HEK293 (cell line): ENCODE measurements around the gene PCCA.

Source experiments
- CTCF ChIA-PET: fragments of 350-600 bp; formaldehyde crosslinking; extraction: SDS; loops from one replicate; lab custom pipeline; 2021; ENCODE audit warnings: antibody characterized with exemption; lab: Yijun Ruan, JAX
- POLR2A ChIA-PET: fragments of 300-600 bp; formaldehyde crosslinking; extraction: SDS; loops from one replicate; lab custom pipeline; 2020; ENCODE audit warnings: antibody characterized with exemption, inconsistent platforms; lab: Yijun Ruan, JAX
- H3K27ac ChIP-seq: fragments of 200-500 bp; sonication (Bioruptor generic); 2 replicates; pipeline ENCODE4 v1.5.1; 2014; ENCODE audit warnings: low read depth, low read length, control low read depth, inconsistent platforms; ENCODE audit errors: extremely low read depth
- H3K36me3 ChIP-seq, 2 experiments: fragments of 200-500 bp in 1 of 2; sonication (Bioruptor generic) in 1 of 2; 1 replicate in 1 of 2; 2 replicates in 1 of 2; pipeline ENCODE4 v1.5.1; 2014 to 2017; ENCODE audit warnings: inconsistent platforms in 2 of 2, low read length in 2 of 2; ENCODE audit not compliant: control insufficient read depth in 2 of 2, insufficient read depth in 1 of 2
- H3K4me1 ChIP-seq: fragments of 200-500 bp; sonication (Bioruptor generic); 2 replicates; pipeline ENCODE4 v1.5.1; 2014; ENCODE audit warnings: mild to moderate bottlenecking, low read length, inconsistent platforms; ENCODE audit not compliant: control insufficient read depth, insufficient read depth
- H3K4me3 ChIP-seq: 2 replicates; pipeline ENCODE4 v1.5.1; 2011; ENCODE audit warnings: low read depth, mild to moderate bottlenecking, control low read depth, low read length, moderate library complexity
- H3K9me3 ChIP-seq: fragments of 200-500 bp; sonication (Bioruptor generic); 2 replicates; pipeline ENCODE4 v1.5.1; 2014; ENCODE audit warnings: low read depth, low read length, inconsistent platforms; ENCODE audit not compliant: control insufficient read depth, insufficient read depth
- EGR2 ChIP-seq: fragments of 450-650 bp; formaldehyde crosslinking; IDR thresholded peaks from 2 replicates; pipeline ENCODE4 v1.5.1; 2016; ENCODE audit warnings: low read depth, missing biosample characterization, missing genetic modification characterization
- HOXA7 ChIP-seq: sonication (generic); formaldehyde crosslinking; IDR thresholded peaks from 2 replicates; pipeline ENCODE4 v1.8.1; 2022; ENCODE audit warnings: missing genetic modification reagents, borderline replicate concordance
- KLF1 ChIP-seq: fragments of 450-650 bp; formaldehyde crosslinking; IDR thresholded peaks from 2 replicates; pipeline ENCODE4 v1.5.1; 2016; ENCODE audit warnings: missing biosample characterization, missing genetic modification characterization
- OVOL3 ChIP-seq: fragments of 450-650 bp; formaldehyde crosslinking; IDR thresholded peaks from 2 replicates; pipeline ENCODE4 v1.5.1; 2016; ENCODE audit warnings: missing biosample characterization, missing genetic modification characterization
- SETDB1 ChIP-seq: IDR thresholded peaks from one replicate; pipeline ENCODE4 v1.6.1; 2017; ENCODE audit warnings: mild to moderate bottlenecking, low read length, moderate library complexity, mixed read lengths; ENCODE audit not compliant: insufficient read length
- SP2 ChIP-seq: fragments of 450-650 bp; formaldehyde crosslinking; IDR thresholded peaks from 2 replicates; pipeline ENCODE4 v1.5.1; 2016; ENCODE audit warnings: missing biosample characterization, missing genetic modification characterization
- ZBTB1 ChIP-seq: fragments of 450-650 bp; formaldehyde crosslinking; IDR thresholded peaks from 2 replicates; pipeline ENCODE4 v1.5.1; 2016; ENCODE audit warnings: missing biosample characterization, missing genetic modification characterization
- ZFP3 ChIP-seq: fragments of 450-650 bp; formaldehyde crosslinking; IDR thresholded peaks from 2 replicates; pipeline ENCODE4 v1.5.1; 2016; ENCODE audit warnings: low read depth, missing biosample characterization, missing genetic modification characterization
- ZNF146 ChIP-seq: fragments of 450-650 bp; formaldehyde crosslinking; IDR thresholded peaks from 2 replicates; pipeline ENCODE4 v1.5.1; 2016; ENCODE audit warnings: missing biosample characterization, missing genetic modification characterization
- ZNF175 ChIP-seq: fragments of 450-650 bp; formaldehyde crosslinking; IDR thresholded peaks from 2 replicates; pipeline ENCODE4 v1.5.1; 2016; ENCODE audit warnings: missing biosample characterization, missing genetic modification characterization
- ZNF223 ChIP-seq: fragments of 450-650 bp; formaldehyde crosslinking; IDR thresholded peaks from 2 replicates; pipeline ENCODE4 v1.5.1; 2016; ENCODE audit warnings: missing biosample characterization, missing genetic modification characterization
- ZNF266 ChIP-seq: fragments of 450-650 bp; formaldehyde crosslinking; IDR thresholded peaks from 2 replicates; pipeline ENCODE4 v1.5.1; 2016; ENCODE audit warnings: missing biosample characterization, missing genetic modification characterization, low read depth
- ZNF274 ChIP-seq, 2 experiments: fragments of 200-500 bp in 1 of 2; fragments of 450-650 bp in 1 of 2; sonication (Bioruptor generic) in 1 of 2; formaldehyde crosslinking in 1 of 2; IDR thresholded peaks; 2 replicates each; pipeline versions ENCODE4 v1.5.1 to v1.6.1; 2014 to 2016; ENCODE audit warnings: borderline replicate concordance in 1 of 2, inconsistent platforms in 1 of 2, low read length in 1 of 2, missing biosample characterization in 1 of 2, missing genetic modification characterization in 1 of 2
- ZNF302 ChIP-seq: fragments of 450-650 bp; formaldehyde crosslinking; IDR thresholded peaks from 2 replicates; pipeline ENCODE4 v1.5.1; 2016; ENCODE audit warnings: missing biosample characterization, missing genetic modification characterization, low read depth
- ZNF354C ChIP-seq: fragments of 450-650 bp; formaldehyde crosslinking; IDR thresholded peaks from 2 replicates; pipeline ENCODE4 v1.5.1; 2016; ENCODE audit warnings: missing biosample characterization, missing genetic modification characterization, low read depth, borderline replicate concordance
- ZNF48 ChIP-seq: fragments of 450-650 bp; formaldehyde crosslinking; IDR thresholded peaks from 2 replicates; pipeline ENCODE4 v1.5.1; 2016; ENCODE audit warnings: missing biosample characterization, missing genetic modification characterization
- ZNF560 ChIP-seq: fragments of 450-650 bp; formaldehyde crosslinking; IDR thresholded peaks from 2 replicates; pipeline ENCODE4 v1.5.1; 2017; ENCODE audit warnings: missing biosample characterization, missing genetic modification characterization, borderline replicate concordance
- ZNF626 ChIP-seq: fragments of 450-650 bp; sonication (Bioruptor Pico); formaldehyde crosslinking; IDR thresholded peaks from 2 replicates; pipeline ENCODE4 v1.5.1; 2018; ENCODE audit warnings: missing biosample characterization, missing genetic modification characterization, inconsistent platforms
- ZNF76 ChIP-seq: fragments of 450-650 bp; formaldehyde crosslinking; IDR thresholded peaks from 2 replicates; pipeline ENCODE4; 2016; ENCODE audit warnings: low read depth, missing biosample characterization, missing genetic modification characterization, borderline replicate concordance
- ZNF791 ChIP-seq: fragments of 450-650 bp; formaldehyde crosslinking; IDR thresholded peaks from 2 replicates; pipeline ENCODE4 v1.5.1; 2016; ENCODE audit warnings: missing biosample characterization, missing genetic modification characterization
- ZNF830 ChIP-seq: fragments of 450-650 bp; IDR thresholded peaks from 2 replicates; pipeline ENCODE4 v1.5.0; 2018; ENCODE audit warnings: missing biosample characterization, missing genetic modification characterization, low read depth, mild to moderate bottlenecking, moderate library complexity
- TF ChIP-seq, protein P1 (sequence below): fragments of 450-650 bp; formaldehyde crosslinking; conservative IDR thresholded peaks from 2 replicates; pipeline ENCODE4 v1.5.1; 2016; ENCODE audit warnings: low read depth, missing biosample characterization, missing genetic modification characterization
- TF ChIP-seq, protein P2 (sequence below): fragments of 450-650 bp; formaldehyde crosslinking; IDR thresholded peaks from 2 replicates; pipeline ENCODE4 v1.5.1; 2016; ENCODE audit warnings: missing biosample characterization, missing genetic modification characterization
- TF ChIP-seq, protein P3 (sequence below): fragments of 450-650 bp; formaldehyde crosslinking; conservative IDR thresholded peaks from 2 replicates; pipeline ENCODE4 v1.5.1; 2016; ENCODE audit warnings: low read depth, missing biosample characterization, missing genetic modification characterization
- TF ChIP-seq, protein P4 (sequence below): fragments of 450-650 bp; formaldehyde crosslinking; IDR thresholded peaks from 2 replicates; pipeline ENCODE4 v1.5.1; 2016; ENCODE audit warnings: missing biosample characterization, missing genetic modification characterization

PCCA gene

DNA sequence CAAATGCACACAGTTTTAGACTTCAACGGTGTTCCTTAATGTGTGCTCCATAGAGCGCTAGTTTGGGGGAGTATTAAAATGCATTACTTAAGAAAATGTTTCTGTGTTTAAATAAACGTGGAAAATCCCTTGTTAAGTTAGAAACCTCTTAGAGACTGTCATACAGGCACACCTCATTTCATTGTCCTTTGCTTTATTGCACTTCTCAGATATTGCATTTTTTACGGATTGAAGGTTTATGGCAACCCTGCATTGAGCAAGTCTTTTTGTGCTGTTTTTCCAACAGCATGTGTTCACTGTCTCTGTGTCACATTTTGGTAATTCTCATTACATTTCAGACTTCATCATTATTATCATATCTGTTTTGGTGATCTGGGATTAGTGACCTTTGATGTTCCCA, 255.7 kb downstream of the PCCA start (continued):
- TF ChIP-seq, protein P1, sequence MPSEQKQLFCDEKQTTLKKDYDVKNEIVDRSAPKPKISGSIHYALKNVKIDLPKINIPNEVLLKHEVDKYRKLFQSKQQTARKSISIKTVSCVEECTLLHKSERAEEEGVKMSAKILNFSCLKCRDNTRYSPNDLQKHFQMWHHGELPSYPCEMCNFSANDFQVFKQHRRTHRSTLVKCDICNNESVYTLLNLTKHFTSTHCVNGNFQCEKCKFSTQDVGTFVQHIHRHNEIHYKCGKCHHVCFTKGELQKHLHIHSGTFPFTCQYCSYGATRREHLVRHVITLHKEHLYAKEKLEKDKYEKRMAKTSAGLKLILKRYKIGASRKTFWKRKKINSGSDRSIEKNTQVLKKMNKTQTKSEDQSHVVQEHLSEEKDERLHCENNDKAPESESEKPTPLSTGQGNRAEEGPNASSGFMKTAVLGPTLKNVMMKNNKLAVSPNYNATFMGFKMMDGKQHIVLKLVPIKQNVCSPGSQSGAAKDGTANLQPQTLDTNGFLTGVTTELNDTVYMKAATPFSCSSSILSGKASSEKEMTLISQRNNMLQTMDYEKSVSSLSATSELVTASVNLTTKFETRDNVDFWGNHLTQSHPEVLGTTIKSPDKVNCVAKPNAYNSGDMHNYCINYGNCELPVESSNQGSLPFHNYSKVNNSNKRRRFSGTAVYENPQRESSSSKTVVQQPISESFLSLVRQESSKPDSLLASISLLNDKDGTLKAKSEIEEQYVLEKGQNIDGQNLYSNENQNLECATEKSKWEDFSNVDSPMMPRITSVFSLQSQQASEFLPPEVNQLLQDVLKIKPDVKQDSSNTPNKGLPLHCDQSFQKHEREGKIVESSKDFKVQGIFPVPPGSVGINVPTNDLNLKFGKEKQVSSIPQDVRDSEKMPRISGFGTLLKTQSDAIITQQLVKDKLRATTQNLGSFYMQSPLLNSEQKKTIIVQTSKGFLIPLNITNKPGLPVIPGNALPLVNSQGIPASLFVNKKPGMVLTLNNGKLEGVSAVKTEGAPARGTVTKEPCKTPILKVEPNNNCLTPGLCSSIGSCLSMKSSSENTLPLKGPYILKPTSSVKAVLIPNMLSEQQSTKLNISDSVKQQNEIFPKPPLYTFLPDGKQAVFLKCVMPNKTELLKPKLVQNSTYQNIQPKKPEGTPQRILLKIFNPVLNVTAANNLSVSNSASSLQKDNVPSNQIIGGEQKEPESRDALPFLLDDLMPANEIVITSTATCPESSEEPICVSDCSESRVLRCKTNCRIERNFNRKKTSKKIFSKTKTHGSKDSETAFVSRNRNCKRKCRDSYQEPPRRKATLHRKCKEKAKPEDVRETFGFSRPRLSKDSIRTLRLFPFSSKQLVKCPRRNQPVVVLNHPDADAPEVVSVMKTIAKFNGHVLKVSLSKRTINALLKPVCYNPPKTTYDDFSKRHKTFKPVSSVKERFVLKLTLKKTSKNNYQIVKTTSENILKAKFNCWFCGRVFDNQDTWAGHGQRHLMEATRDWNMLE (tag by site-specific recombination), result no peak
- TF ChIP-seq ZFP3 (tag by site-specific recombination) (no peak), OVOL3 (no peak), ZNF266 (tag by site-specific recombination) (no peak), ZNF626 (tag by site-specific recombination) (no peak)
- TF ChIP-seq, all 188 proteins: peak for 0

DNA sequence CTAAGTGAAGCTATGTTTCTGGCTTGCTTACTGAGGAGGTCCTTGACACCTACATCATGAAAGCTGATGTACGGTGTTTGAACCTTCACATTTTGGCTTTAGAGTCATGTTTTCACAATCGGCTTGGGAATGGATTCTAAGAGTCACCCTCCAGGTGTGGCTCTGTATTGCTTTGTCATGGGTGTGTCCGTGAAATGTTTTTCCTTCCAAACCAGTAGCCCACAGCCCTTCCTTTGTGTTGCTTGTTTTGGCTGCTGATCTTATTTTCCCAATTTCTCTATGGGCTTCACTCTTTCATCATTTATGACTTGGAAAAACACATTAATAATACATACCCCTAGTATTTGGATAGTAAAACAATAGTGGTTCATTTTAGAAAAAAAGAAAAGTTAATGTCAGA, 259.1 kb downstream of the PCCA start:
- CTCF ChIA-PET, result interaction anchor here (0.7 kb wide), 1 partner anchor 233 kb away, joined by 3 read pairs; no protein-coding TSS in a partner anchor
- POLR2A ChIA-PET, result no interaction called here

More for the DNA sequence above, 259.1 kb downstream of the PCCA start:
- Histone ChIP-seq H3K9me3 (no peaks in the 10 kb centered on the region), H3K27ac (no peak overlapping the region), H3K4me3 (no peak overlapping the region), H3K4me1 (no peaks in the 10 kb centered on the region), H3K36me3 (no peaks in the 10 kb centered on the region)
- TF ChIP-seq ZNF48 (tag by site-specific recombination) (no peak), SETDB1 (no peak), ZNF830 (no peak), ZNF302 (tag by site-specific recombination) (no peak), KLF1 (tag by site-specific recombination) (no peak), ZNF76 (tag by site-specific recombination) (no peak), ZNF354C (tag by site-specific recombination) (no peak), ZNF274 (IDR thresholded peaks at IDR 0.05; ENCODE audit: low read length) (no peak), ZNF274 (tag by site-specific recombination; IDR thresholded peaks at IDR 0.05; ENCODE audit: borderline replicate concordance) (no peak), ZNF223 (tag by site-specific recombination) (no peak), ZNF146 (no peak), ZNF175 (tag by site-specific recombination) (no peak), ZBTB1 (tag by site-specific recombination) (no peak), ZNF560 (tag by site-specific recombination) (no peak), EGR2 (tag by site-specific recombination) (no peak), HOXA7 (no peak), ZNF791 (tag by site-specific recombination) (no peak), SP2 (no peak)
- TF ChIP-seq, protein P2, sequence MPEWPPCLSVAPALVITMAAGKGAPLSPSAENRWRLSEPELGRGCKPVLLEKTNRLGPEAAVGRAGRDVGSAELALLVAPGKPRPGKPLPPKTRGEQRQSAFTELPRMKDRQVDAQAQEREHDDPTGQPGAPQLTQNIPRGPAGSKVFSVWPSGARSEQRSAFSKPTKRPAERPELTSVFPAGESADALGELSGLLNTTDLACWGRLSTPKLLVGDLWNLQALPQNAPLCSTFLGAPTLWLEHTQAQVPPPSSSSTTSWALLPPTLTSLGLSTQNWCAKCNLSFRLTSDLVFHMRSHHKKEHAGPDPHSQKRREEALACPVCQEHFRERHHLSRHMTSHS (tag by site-specific recombination), result no peak
- TF ChIP-seq, protein P3, sequence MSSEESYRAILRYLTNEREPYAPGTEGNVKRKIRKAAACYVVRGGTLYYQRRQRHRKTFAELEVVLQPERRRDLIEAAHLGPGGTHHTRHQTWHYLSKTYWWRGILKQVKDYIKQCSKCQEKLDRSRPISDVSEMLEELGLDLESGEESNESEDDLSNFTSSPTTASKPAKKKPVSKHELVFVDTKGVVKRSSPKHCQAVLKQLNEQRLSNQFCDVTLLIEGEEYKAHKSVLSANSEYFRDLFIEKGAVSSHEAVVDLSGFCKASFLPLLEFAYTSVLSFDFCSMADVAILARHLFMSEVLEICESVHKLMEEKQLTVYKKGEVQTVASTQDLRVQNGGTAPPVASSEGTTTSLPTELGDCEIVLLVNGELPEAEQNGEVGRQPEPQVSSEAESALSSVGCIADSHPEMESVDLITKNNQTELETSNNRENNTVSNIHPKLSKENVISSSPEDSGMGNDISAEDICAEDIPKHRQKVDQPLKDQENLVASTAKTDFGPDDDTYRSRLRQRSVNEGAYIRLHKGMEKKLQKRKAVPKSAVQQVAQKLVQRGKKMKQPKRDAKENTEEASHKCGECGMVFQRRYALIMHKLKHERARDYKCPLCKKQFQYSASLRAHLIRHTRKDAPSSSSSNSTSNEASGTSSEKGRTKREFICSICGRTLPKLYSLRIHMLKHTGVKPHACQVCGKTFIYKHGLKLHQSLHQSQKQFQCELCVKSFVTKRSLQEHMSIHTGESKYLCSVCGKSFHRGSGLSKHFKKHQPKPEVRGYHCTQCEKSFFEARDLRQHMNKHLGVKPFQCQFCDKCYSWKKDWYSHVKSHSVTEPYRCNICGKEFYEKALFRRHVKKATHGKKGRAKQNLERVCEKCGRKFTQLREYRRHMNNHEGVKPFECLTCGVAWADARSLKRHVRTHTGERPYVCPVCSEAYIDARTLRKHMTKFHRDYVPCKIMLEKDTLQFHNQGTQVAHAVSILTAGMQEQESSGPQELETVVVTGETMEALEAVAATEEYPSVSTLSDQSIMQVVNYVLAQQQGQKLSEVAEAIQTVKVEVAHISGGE, result no peak
- TF ChIP-seq, protein P4, sequence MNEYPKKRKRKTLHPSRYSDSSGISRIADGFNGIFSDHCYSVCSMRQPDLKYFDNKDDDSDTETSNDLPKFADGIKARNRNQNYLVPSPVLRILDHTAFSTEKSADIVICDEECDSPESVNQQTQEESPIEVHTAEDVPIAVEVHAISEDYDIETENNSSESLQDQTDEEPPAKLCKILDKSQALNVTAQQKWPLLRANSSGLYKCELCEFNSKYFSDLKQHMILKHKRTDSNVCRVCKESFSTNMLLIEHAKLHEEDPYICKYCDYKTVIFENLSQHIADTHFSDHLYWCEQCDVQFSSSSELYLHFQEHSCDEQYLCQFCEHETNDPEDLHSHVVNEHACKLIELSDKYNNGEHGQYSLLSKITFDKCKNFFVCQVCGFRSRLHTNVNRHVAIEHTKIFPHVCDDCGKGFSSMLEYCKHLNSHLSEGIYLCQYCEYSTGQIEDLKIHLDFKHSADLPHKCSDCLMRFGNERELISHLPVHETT, result no peak
